GM12878 (cell line): ENCODE results near the gene CRTC3. TPM values are rescaled to one million over a fixed set of nuclear protein-coding genes. Genes with fewer than 3 reads are reported as not detected.

ENCODE experiments used
- ATF2 ChIP-seq: IDR thresholded peaks from 2 replicates; pipeline ENCODE4 v1.6.1; 2012; ENCODE audit warnings: low read length, inconsistent platforms
- CREM ChIP-seq: IDR thresholded peaks from 2 replicates; pipeline ENCODE4 v1.6.1; 2014; ENCODE audit warnings: antibody characterized with exemption, low read depth
- EED ChIP-seq: sonication (generic); IDR thresholded peaks from 2 replicates; pipeline ENCODE4 v1.6.1; 2016; ENCODE audit warnings: antibody characterized with exemption, low read depth
- EGR1 ChIP-seq, 2 experiments: IDR thresholded peaks; 1 replicate in 1 of 2; 2 replicates in 1 of 2; pipeline ENCODE4 v1.6.1; 2011 to 2012; ENCODE audit warnings: low read depth in 2 of 2, low read length in 2 of 2, borderline replicate concordance in 1 of 2, mild to moderate bottlenecking in 1 of 2, moderate library complexity in 1 of 2
- ETV6 ChIP-seq, 2 experiments: fragments of 450-650 bp in 1 of 2; IDR thresholded peaks in 1 of 2; conservative IDR thresholded peaks in 1 of 2; 2 replicates each; pipeline ENCODE4 v1.6.1; 2014; ENCODE audit warnings: antibody characterized with exemption in 1 of 2, borderline replicate concordance in 1 of 2, low read depth in 1 of 2, mild to moderate bottlenecking in 1 of 2, moderate library complexity in 1 of 2
- MEF2A ChIP-seq: IDR thresholded peaks from 2 replicates; pipeline ENCODE4 v1.6.1; 2011; ENCODE audit warnings: low read depth, mild to moderate bottlenecking, low read length, moderate library complexity; ENCODE audit not compliant: insufficient read depth
- NBN ChIP-seq: fragments of 450-650 bp; IDR thresholded peaks from 2 replicates; pipeline ENCODE4 v1.6.1; 2016
- SREBF1 ChIP-seq: IDR thresholded peaks from 2 replicates; pipeline ENCODE4 v1.6.1; 2012; ENCODE audit warnings: mild to moderate bottlenecking, low read length
- STAT3 ChIP-seq: IDR thresholded peaks from 2 replicates; pipeline ENCODE4 v1.6.1; 2011; ENCODE audit warnings: low read depth, low read length, improper control_type of control experiment
- SUZ12 ChIP-seq: fragments of 200-600 bp; sonication (generic); IDR thresholded peaks from one replicate; pipeline ENCODE4 v1.6.1; 2018; ENCODE audit warnings: antibody characterized with exemption, mild to moderate bottlenecking; ENCODE audit not compliant: unreplicated experiment
- TCF12 ChIP-seq: IDR thresholded peaks from 2 replicates; pipeline ENCODE4 v1.6.1; 2011; ENCODE audit warnings: low read depth, mild to moderate bottlenecking, low read length
- polyA plus RNA-seq, 11 experiments: library from polyadenylated mRNA; depleted of rRNA in 4 of 11; unstranded in 6 of 11; stranded (reverse) in 5 of 11; fragments of >200 nt; fragmentation: Nextera tagmentation in 4 of 11; fragmentation: Illumina TruSeq in 1 of 11; extraction: Ambion mirVana in 4 of 11; extraction: Trizol in 1 of 11; gene quantifications; 1 replicate in 1 of 11; 2 replicates in 10 of 11; pipeline versions ENCODE4 v1.2.1 to v1.2.3, GENCODE V29; 2011 to 2016; ENCODE audit warnings: inconsistent platforms in 2 of 11, missing spikeins in 2 of 11, low read depth in 1 of 11
- total RNA-seq, 4 experiments: library from RNA; depleted of rRNA in 3 of 4; stranded (reverse); fragments of >200 nt in 3 of 4; fragmentation: Illumina TruSeq in 1 of 4; extraction: Trizol in 1 of 4; gene quantifications; 2 replicates each; pipeline versions ENCODE4 v1.2.1 to v1.2.3, GENCODE V29; 2013 to 2021
- TF ChIP-seq, protein P1 (sequence below): fragments of 450-650 bp; IDR thresholded peaks from 2 replicates; pipeline ENCODE4 v1.6.1; 2016; ENCODE audit warnings: mild to moderate bottlenecking, moderate library complexity, borderline replicate concordance
- TF ChIP-seq, protein P2 (sequence below): fragments of 450-650 bp; formaldehyde crosslinking; IDR thresholded peaks from 2 replicates; pipeline ENCODE4 v1.4.0; 2020; ENCODE audit warnings: mild to moderate bottlenecking, moderate library complexity
- TF ChIP-seq, protein P3 (sequence below): IDR thresholded peaks from 2 replicates; pipeline ENCODE4 v1.6.1; 2012; ENCODE audit warnings: low read depth, low read length, improper control_type of control experiment
- TF ChIP-seq, protein P4 (sequence below): fragments of 450-650 bp; IDR thresholded peaks from 2 replicates; pipeline ENCODE4 v1.6.1; 2017; ENCODE audit warnings: mild to moderate bottlenecking, moderate library complexity

Gene CRTC3
- total and polyA plus RNA-seq, 10 of the 15 experiments (the other 5 are each of a cell fraction or from before 2014, with no cell fraction given), result 3.5 to 36.9 (median 18.9) TPM

DNA sequence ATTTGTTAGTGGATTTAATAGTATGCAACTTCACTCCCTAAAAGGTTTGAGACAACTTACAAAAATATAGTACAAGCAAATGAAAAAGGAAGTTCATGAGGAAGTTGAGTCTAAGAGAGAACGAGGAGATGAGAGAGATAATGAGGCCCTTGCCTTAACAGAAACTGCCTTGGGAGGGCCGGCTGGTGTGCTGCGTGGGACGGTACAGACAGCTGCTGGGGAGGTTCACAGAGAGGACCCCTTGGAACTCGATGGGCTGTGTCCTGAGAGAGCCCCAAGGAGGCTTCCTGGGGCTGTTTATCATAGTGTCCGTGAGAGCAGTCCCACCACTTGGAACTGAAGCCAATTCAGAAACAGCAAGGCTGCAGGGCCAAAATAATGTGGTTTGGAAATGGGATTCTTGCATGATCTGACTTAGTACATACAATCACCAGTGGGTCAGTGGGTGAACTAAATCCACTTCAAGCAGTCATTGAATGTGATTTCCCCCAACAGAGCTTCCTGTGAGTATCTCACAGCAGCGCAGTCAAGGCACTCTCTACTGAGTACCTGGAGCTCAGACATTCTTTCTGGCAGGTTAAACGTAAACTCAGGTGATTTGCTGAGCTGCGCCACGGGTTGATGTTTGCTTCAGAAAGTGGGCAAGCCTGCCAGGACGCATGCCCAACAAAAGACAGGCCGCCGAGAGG is 90.8 kb downstream of the CRTC3 start (continued):
- TF ChIP-seq, protein P1, sequence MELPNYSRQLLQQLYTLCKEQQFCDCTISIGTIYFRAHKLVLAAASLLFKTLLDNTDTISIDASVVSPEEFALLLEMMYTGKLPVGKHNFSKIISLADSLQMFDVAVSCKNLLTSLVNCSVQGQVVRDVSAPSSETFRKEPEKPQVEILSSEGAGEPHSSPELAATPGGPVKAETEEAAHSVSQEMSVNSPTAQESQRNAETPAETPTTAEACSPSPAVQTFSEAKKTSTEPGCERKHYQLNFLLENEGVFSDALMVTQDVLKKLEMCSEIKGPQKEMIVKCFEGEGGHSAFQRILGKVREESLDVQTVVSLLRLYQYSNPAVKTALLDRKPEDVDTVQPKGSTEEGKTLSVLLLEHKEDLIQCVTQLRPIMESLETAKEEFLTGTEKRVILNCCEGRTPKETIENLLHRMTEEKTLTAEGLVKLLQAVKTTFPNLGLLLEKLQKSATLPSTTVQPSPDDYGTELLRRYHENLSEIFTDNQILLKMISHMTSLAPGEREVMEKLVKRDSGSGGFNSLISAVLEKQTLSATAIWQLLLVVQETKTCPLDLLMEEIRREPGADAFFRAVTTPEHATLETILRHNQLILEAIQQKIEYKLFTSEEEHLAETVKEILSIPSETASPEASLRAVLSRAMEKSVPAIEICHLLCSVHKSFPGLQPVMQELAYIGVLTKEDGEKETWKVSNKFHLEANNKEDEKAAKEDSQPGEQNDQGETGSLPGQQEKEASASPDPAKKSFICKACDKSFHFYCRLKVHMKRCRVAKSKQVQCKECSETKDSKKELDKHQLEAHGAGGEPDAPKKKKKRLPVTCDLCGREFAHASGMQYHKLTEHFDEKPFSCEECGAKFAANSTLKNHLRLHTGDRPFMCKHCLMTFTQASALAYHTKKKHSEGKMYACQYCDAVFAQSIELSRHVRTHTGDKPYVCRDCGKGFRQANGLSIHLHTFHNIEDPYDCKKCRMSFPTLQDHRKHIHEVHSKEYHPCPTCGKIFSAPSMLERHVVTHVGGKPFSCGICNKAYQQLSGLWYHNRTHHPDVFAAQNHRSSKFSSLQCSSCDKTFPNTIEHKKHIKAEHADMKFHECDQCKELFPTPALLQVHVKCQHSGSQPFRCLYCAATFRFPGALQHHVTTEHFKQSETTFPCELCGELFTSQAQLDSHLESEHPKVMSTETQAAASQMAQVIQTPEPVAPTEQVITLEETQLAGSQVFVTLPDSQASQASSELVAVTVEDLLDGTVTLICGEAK, result no peak
- TF ChIP-seq NBN, result 0 out of 2 replicates have a peak, but pooled peaks have one; percentile 29
- peak; percentile 78; the same call in 1 of the 2 replicates for TF ChIP-seq TCF12
- TF ChIP-seq ATF2, result no peak
- TF ChIP-seq, protein P2, sequence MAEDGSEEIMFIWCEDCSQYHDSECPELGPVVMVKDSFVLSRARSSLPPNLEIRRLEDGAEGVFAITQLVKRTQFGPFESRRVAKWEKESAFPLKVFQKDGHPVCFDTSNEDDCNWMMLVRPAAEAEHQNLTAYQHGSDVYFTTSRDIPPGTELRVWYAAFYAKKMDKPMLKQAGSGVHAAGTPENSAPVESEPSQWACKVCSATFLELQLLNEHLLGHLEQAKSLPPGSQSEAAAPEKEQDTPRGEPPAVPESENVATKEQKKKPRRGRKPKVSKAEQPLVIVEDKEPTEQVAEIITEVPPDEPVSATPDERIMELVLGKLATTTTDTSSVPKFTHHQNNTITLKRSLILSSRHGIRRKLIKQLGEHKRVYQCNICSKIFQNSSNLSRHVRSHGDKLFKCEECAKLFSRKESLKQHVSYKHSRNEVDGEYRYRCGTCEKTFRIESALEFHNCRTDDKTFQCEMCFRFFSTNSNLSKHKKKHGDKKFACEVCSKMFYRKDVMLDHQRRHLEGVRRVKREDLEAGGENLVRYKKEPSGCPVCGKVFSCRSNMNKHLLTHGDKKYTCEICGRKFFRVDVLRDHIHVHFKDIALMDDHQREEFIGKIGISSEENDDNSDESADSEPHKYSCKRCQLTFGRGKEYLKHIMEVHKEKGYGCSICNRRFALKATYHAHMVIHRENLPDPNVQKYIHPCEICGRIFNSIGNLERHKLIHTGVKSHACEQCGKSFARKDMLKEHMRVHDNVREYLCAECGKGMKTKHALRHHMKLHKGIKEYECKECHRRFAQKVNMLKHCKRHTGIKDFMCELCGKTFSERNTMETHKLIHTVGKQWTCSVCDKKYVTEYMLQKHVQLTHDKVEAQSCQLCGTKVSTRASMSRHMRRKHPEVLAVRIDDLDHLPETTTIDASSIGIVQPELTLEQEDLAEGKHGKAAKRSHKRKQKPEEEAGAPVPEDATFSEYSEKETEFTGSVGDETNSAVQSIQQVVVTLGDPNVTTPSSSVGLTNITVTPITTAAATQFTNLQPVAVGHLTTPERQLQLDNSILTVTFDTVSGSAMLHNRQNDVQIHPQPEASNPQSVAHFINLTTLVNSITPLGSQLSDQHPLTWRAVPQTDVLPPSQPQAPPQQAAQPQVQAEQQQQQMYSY, result no peak
- 0 out of 2 replicates have a peak, but pooled peaks have one; percentile 27 for TF ChIP-seq CREM
- no peak for TF ChIP-seq MEF2A
- TF ChIP-seq, protein P3, sequence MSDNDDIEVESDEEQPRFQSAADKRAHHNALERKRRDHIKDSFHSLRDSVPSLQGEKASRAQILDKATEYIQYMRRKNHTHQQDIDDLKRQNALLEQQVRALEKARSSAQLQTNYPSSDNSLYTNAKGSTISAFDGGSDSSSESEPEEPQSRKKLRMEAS, result no peak
- peak in 1 of 2 experiments; percentile 69; a peak in 2 of 3 replicates for TF ChIP-seq EGR1 (IDR thresholded peaks at IDR 0.05; ENCODE audit: borderline replicate concordance in 1 of 2, low read depth in 2 of 2, low read length in 2 of 2)
- 0 out of 2 replicates have a peak, but pooled peaks have one; percentile 44 for TF ChIP-seq EED
- no peak for TF ChIP-seq SREBF1
- TF ChIP-seq STAT3, result no peak
- TF ChIP-seq SUZ12, result no peak
- TF ChIP-seq, protein P4, sequence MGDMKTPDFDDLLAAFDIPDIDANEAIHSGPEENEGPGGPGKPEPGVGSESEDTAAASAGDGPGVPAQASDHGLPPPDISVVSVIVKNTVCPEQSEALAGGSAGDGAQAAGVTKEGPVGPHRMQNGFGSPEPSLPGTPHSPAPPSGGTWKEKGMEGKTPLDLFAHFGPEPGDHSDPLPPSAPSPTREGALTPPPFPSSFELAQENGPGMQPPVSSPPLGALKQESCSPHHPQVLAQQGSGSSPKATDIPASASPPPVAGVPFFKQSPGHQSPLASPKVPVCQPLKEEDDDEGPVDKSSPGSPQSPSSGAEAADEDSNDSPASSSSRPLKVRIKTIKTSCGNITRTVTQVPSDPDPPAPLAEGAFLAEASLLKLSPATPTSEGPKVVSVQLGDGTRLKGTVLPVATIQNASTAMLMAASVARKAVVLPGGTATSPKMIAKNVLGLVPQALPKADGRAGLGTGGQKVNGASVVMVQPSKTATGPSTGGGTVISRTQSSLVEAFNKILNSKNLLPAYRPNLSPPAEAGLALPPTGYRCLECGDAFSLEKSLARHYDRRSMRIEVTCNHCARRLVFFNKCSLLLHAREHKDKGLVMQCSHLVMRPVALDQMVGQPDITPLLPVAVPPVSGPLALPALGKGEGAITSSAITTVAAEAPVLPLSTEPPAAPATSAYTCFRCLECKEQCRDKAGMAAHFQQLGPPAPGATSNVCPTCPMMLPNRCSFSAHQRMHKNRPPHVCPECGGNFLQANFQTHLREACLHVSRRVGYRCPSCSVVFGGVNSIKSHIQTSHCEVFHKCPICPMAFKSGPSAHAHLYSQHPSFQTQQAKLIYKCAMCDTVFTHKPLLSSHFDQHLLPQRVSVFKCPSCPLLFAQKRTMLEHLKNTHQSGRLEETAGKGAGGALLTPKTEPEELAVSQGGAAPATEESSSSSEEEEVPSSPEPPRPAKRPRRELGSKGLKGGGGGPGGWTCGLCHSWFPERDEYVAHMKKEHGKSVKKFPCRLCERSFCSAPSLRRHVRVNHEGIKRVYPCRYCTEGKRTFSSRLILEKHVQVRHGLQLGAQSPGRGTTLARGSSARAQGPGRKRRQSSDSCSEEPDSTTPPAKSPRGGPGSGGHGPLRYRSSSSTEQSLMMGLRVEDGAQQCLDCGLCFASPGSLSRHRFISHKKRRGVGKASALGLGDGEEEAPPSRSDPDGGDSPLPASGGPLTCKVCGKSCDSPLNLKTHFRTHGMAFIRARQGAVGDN, result no peak
- peak in 1 of 2 experiments; percentile 41; a peak in 1 of 4 replicates for TF ChIP-seq ETV6 (conservative IDR thresholded peaks at IDR 0.05 in 1 of 2, IDR thresholded peaks at IDR 0.05 in 1 of 2; ENCODE audit: borderline replicate concordance in 1 of 2, low read depth in 1 of 2)
